SH-SY5Y (cell line): Measurements from ENCODE around the gene GPR18.

ENCODE experiments used
- GATA2 ChIP-seq: IDR thresholded peaks from 2 replicates; pipeline ENCODE4 v1.6.1; 2011; ENCODE audit warnings: mild to moderate bottlenecking, low read depth, low read length
- GATA3 ChIP-seq: IDR thresholded peaks from 2 replicates; pipeline ENCODE4 v1.6.1; 2011; ENCODE audit warnings: low read depth, mild to moderate bottlenecking, low read length, moderate library complexity

- no peak for TF ChIP-seq GATA2
- TF ChIP-seq GATA3 = no peak
Observed at GRCh38 chr13:99206226-99206625, 52.0 kb downstream of the GPR18 start.
